Renal pelvis (tissue), 4 donors: ENCODE results near the gene GRIK4. TPM values are rescaled to one million over a fixed set of nuclear protein-coding genes. Genes with fewer than 3 reads are reported as not detected.

Source experiments
- DNase-seq: peaks from one replicate; pipeline ENCODE4 v3.0.0-alpha.2; 2013
- polyA plus RNA-seq, 3 donors: library from polyadenylated mRNA; unstranded; fragments of 120-200 nt; gene quantifications; one replicate each; pipeline ENCODE4 v1.2.1, GENCODE V29; 2013; ENCODE audit not compliant: insufficient read length in 3 of 3

GRIK4 gene
- polyA plus RNA-seq, 3 donors, result 0.86 to 1.7 (median 1.0) TPM

GRCh38 chr11:120509346-120510053 lies 2.0 kb upstream of the GRIK4 start:
- DNase-seq, result no peak

- no peak for DNase-seq
Observed at GRCh38 chr11:120510406-120511115, 987 bp upstream of the GRIK4 start.

- no peak for DNase-seq
Observed at GRCh38 chr11:120511820-120512738, 531 bp downstream of the GRIK4 start.

GRCh38 chr11:120512739-120513435 lies 1.3 kb downstream of the GRIK4 start:
- no peak for DNase-seq

DNA sequence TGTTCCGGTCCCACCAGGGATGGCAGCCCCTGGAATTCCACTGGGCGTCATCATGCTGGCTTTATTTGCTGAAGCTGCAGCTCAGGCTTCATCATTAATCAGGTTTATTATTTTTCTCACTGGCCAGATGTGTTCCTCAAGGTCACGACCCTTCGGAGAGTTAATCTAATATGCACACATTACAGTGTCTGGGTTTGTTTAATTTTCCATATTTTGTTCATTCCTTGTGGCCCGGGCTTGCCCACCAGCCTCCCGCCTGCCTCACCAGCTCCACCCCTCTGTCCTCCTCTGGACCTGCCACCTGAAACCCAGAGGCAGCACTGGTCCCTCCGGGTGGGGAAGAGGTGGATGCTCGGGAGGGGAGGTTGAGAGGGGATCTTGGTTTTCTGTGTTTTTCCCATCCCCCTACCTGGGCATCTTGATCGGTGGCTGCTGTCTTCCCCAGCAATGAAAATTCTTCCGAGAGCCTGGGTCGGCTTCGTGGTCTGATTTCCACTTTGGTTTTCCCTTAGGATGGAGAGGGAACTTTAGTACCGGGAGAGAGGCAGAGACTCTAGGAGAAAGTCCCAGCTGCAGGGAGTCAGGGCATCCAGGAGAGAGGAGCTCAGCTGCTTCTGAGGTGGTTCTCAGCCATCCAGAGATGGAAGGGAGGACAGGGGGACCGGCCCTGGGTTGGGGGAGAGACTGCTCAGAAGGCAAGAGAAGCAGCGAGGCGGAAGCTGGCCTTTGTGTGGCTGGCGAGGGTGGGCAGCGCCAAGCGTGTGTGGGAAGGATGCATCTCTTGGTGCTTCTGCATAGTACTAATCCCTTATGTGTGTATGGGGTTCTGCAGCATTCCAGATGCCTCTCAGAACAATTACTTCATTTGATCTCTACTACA lies 2.1 kb downstream of the GRIK4 start:
- no peak for DNase-seq

- DNase-seq, result no peak
Observed at GRCh38 chr11:120514541-120515121, 3.1 kb downstream of the GRIK4 start.

DNA sequence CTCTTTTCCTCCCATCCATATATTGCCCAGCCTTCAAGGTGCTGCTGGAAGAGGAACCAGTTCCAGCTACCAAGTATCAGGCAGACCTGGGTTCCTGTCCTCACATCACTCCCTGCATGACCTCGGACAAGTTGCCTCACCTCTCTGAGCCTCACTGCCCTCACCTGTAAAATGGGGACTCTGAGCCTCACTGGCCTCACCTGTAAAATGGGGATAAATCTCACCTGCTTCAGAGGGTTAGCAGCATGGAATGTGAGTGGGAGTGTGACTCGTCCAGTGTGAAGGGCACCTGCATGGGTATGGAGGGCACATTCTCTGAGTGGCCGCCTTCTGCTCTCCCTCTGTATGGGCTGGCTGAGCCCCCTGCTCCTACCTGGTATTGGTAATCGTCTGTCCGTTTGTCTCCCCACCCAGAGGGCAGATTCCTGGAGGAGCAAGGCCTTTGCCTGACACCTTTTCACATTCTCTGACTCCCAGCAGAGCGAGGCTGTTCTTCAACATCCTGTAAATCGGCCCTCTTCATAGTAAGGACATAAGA lies 3.7 kb downstream of the GRIK4 start:
- DNase-seq, result no peak

DNA sequence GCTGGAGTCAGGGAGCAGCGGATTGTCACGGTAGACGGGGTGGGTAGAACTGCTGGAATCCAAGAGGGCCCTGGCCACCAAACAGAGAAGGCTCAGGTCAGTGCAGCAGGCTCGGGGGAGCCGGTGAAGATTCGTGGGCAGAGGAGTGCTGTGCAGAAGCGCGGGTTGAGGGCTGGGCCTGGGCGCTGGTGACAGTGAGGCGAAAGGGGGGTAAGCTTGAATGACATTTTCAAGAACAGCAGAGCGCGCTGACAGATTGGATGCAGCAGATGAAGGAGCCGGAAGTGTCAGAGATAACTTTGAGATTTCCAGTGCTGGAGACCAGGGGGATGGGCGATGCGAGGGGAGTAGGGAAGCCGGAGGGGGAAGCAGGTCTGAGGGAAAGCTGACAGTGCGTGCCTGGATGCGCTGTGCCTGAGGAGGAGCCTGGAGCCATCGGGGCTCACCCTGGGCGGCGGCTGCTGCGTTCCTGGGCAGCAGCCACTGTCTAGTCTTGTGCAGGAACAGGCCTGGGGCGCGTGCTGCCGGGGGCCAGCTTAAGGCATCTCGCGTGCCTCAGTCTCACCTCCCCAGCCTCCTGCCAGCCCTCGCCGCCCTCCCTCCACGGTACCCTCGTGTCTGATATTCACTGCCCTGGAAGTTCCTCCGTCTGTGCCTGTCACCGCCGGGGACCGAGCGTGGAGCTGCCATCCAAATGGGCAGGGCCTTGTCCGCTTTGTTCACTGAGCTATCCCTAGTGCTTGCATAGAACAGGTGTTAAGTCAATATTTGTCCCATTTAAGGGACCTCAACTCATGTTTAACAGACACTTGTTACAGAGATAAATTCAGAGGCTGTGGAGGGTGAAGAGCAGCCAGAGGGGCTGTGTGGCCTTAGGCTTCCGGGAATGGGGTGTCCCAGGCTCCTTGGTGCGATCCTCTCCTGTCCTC lies 5.2 kb downstream of the GRIK4 start:
- DNase-seq, result no peak

DNA sequence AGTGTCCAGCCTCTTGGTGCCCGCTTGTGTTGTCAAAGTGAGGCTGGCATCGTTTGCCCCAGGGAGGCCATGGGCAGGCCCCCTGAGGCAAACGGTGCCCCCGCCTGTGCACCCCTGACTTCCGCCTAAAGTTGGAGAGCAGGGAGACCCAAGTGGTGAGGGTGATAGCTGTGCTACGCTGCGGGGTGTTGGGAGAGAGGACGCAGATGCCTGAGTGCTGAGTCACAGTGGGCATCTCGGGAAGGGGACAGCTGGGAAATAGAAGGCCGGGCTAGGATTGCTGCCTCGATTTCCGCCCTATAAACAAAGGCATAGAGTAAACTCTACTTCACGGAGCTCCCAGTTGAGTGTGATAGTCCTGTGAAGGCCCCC lies 5.8 kb downstream of the GRIK4 start:
- no peak for DNase-seq

DNA sequence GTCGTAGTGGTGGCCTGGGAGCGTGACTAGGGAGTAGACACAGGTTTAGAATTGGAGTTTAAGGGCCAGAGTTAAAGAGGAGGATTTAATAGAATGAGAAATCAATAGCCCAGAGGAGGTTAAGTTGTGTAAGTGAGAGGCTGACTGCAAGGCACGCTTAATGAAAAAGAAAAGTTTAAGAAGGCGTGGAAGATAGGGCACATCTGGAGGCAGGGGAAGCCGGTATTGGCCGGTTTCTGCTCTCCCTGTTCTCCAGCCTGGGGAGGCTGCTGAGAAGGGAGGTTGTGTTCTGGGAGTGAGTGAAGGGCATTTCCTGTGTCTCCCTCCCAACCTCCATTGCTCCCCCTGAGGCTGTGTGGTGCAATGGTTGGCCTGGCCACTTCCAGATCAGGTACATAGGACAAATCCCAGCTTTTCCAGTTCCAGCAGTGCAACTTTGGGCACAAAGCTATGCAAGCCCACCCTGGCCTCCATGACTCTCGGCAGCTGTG lies 6.3 kb downstream of the GRIK4 start:
- DNase-seq, result no peak

GRCh38 chr11:120518356-120518755 lies 6.8 kb downstream of the GRIK4 start:
- DNase-seq, result no peak

- DNase-seq, result no peak
Observed at GRCh38 chr11:120519474-120519873, 7.9 kb downstream of the GRIK4 start.

DNA sequence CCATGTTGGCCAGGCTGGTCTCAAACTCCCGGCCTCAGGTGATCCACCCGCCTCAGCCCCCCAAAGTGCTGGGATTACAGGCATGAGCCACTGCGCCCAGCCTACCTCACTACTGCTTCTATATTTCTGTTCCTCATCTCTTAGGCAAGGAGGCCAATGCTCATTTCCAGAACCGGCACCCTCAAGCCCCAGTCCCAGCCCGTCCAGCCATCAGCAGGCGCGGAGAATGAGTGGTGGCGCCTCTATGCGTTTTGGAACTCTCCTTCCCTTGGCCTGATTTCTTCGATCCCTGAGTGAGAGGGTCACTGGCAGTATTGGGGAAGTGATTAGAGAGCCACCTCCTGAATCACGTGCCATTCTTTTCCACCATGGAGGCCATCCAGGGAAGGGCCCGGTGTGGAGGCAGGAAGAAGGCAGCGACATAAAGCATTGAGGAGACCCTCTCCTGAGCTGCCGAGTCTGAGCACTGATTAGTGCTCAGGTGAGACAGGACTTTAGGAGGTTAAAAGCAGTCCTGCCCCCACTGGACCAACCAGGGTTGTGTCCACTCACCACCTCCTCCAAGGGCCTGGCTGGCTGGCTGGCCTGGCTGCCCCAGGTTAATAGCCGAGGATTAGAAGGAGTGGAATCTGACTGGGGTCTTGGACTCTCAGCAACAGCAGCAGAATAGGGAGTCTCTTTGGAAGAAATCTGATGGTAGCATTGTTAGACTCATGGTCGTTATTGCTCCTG lies 8.7 kb downstream of the GRIK4 start:
- DNase-seq, result no peak

DNA sequence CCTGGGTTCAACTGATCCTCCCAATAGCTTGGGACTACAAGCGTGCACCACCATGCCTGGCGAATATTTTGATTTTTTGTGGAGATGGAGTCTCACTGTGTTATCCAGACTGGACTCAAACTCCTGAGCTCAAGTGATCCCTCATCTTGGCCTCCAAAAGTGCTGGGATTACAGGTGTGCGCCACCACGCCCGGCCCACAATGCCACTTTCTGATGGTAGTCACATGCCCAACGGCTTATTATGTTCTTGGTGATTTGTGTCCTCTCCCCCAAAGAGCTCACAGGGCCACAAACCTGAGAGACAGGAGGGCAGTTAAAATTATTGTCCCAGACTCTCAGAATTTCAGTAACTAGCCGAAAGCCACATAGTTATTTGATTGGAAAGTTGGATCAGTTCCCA lies 9.6 kb downstream of the GRIK4 start:
- DNase-seq, result no peak

DNA sequence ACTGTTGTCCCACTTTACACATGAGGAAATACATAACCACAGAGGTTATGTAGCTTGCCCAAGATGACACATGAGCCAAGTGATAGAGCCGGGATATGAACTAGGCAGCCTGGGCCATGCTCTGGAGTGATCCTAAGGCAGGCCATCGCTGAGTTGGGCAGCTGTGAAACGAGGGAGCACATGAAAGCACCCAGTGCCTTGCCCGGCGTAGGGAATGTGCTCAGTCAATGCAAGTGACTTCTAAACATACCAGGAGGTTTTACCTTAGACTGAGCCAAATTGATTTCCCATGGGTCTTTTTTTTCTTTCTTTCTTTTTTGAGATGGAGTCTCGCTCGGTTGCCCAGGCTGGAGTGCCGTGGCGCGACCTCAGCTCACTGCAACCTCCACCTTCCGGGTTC lies 10.5 kb downstream of the GRIK4 start:
- no peak for DNase-seq

- DNase-seq, result no peak
Observed at GRCh38 chr11:120522736-120523135, 11.2 kb downstream of the GRIK4 start.

GRCh38 chr11:120523196-120523595 lies 11.6 kb downstream of the GRIK4 start:
- peak; percentile 57 for DNase-seq

- DNase-seq, result no peak
Observed at GRCh38 chr11:120524536-120525085, 13.1 kb downstream of the GRIK4 start.
